Middle frontal gyrus (tissue), 1 donor: ENCODE data around the gene GYPE.
"Not testable (repeated sequence)": the region's sequence is repeated elsewhere in the genome, so short reads cannot be mapped to it uniquely, and the experiment has no call there.

Source experiments
- DNase-seq: peaks from one replicate; pipeline ENCODE4 v3.0.0-alpha.2; 2015; ENCODE audit warnings: low spot score; ENCODE audit errors: extremely low spot score

The GYPE gene

DNA sequence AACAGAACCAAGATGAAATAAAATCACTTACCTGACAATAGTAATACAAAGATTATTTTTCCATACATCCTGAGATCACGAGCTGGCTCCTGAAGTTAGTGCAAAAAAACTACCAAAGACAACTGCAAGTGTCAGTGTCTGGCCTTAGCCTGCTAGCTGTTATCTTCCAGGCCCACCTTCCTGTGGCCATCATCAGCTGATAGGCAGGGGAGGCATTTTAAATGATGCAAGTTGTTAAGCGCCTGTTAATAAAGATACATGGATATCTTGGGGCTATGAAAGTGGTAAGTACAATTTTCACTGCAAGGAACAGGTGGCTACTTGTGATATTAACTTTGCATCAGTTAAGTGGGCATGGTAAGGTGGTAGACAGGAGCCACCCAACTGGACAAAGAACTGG lies at the start of gene GYPE:
Gene GYPE, minus strand, starts transcription at position 120 of the 400 bp plus-strand sequence. Its CDS starts 52 bp downstream, at position 68.
- not testable (repeated sequence) for DNase-seq

DNA sequence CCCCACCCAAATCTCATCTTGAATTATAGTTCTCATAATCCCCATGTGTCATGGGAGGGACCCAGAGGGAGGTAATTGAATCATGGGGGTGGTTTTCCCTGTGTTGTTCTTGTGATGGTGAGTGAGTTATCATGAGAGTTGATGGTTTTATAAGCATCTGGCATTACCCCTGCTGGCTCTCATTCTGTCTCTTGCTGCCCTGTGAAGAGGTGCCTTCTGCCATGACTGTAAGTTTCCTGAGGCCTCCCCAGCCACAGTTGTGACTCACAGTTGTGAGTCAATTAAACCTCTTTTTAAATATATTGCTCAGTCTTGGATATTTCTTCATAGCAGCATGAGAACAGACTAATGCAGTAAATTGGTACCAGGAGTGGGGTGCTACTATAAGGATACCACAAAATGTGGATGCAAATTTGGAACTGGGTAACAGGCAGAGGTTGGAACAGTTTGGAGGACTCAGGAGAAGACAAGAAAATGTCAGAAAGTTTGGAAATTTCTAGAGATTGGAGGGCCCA lies 46.2 kb upstream of the GYPE start:
- DNase-seq: not testable (repeated sequence)

DNA sequence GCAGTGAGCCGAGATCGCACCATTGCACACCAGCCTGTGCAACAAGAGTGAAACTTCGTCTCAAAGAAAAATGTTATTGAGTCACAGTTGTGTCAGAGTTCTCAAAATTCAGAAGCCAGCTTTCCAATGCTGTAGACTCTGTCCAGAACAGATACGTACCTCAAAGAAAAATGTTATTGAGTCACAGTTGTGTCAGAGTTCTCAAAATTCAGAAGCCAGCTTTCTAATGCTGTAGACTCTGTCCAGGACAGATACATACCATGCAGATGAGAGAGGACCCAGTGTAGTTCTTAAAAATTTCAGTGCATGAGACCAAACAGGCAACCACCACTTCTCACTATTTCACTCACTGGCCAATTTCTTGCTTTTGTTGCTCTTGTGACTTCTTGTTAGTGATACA lies 45.6 kb upstream of the GYPE start:
- DNase-seq: not testable (repeated sequence)

DNA sequence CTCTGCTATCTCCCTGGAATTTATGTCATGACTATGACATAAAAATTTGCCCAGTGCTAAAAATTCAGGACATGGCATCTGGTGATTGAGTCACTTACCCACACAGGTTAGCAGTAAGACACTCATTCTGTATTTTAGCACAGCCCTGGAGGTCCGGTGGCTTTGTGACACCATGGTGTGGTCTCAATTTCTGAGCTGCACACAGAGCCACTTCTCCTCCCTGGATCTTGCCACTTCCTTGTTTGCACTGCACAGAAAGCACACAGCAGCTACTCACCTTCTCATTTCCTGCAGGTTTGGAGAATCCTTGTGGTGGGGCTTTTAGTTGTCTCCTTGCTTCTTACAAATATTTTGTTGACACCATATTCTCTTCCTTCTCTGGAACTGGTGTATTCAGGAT lies 44.8 kb upstream of the GYPE start:
- DNase-seq: not testable (repeated sequence)

DNA sequence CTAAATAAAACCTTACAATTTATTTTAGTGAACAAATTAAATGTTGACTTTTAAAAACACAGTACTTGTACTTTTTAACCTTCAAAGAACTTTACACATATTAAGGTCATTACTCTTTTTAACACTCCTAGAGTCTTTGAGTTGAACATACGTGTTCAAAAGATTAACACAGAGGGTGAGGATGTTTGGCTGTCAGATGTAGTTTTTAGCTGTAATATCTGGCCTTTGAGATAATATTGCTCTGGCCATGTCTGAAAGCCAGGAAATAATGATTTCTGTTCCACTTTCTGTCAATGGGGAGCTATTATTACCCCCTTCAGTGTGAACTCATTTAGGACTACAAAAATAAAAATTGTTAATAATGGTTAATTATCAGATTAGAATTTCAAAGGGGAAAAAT lies 42.1 kb upstream of the GYPE start:
- not testable (repeated sequence) for DNase-seq

DNA sequence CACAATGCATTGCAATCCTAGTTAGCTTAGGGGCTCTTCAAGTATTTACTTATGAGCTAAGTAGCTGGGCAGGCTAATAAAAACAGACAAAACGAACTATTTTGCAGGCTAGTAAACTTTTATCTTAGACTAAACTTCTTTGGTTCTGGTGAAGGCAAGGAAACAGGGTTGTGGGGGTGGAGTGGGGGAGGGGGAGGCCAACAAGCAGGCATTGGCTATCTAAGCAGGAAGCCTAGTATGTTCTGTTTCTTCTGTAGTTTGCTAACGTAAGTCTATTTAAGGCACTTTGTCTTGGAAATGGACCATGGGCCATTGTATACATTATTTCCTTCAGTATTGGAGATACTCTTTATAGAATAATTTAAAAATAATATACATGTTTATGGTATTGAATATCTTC lies 35.3 kb upstream of the GYPE start:
- DNase-seq: not testable (repeated sequence)

DNA sequence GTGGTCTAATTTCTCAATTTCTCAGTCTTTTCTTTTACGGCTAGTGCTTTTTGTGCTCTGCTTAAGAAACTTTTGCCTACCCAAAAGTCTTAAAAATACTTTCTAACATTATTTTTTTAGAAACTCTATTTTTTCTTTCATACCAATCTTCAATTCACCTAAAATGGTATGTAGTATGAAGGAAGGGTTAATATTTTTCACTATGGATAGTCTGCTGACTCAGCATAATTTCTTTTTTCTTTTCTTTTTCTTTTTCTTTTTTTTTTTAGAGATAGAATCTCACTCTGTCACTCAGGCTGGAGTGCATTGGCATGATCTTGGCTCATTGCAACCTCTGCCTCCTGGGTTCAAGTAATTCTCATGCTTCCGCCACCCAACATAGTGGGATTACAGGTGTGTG lies 34.2 kb upstream of the GYPE start:
- DNase-seq: no peak

DNA sequence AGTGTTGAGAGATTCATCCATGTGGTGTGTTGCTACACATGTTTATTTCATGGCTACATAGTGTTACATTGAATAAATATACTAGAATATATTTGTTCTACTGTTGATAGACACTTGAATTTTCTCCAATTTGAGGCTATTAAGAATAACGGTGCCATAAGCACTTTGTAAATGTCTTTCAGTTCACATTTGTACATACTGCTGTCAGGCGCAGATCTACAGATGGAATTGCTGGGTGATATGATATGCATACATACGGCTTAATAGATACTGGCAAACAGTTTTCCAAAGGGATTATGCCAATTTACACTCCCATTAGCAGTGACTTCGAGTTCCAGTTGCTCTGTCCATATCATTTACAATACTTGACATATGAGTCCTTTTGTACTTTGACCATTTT lies 33.5 kb upstream of the GYPE start:
- DNase-seq: not testable (repeated sequence)

DNA sequence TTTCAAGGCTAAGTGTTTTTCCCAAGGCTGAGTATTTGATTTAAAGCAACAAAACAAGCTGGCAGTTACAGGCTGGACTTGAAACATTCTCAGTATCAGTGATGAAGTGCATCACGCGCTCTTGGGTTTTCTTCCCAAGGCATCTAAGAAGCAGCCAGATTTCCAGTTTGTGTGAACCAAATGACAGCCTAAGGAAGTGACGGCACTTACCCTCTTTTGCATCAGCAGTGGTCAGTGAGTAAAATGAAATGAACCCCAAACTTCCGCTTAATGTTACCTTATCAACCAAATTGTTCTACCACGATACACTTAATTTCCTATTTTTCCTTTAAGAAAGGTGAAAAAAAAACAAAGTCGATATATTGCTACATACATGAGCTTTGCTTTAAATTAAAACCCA lies 15.8 kb upstream of the GYPE start:
- no peak for DNase-seq

DNA sequence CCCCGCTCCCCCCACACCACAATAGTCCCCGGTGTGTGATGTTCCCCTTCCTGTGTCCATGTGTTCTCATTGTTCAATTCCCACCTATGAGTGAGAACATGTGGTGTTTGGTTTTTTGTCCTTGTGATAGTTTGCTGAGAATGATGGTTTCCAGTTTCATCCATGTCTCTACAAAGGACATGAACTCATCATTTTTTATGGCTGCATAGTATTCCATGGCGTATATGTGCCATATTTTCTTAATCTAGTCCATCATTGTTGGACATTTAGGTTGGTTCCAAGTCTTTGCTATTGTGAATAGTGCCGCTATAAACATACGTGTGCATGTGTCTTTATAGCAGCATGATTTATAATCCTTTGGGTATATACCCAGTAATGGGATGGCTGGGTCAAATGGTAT lies 11.1 kb upstream of the GYPE start:
- DNase-seq: not testable (repeated sequence)

DNA sequence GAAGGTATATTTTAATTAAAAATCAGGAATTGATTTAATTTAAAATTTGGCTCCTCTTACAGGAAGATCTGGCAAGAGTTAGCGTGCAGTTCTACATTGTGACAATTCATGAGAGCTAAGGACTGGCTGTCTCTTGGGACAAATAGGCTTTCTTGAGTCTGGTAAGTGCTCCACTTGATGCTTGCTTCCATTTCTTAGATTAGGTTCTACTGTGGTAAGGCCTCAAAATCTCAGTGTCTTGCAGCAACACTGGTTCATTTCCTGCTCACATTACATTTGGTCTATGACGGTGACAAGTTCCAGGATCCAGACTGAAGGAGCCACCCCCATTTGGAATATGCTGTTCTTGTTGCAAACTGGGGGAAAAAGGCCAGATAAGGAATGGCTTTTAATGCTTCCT lies 7.1 kb upstream of the GYPE start:
- not testable (repeated sequence) for DNase-seq

DNA sequence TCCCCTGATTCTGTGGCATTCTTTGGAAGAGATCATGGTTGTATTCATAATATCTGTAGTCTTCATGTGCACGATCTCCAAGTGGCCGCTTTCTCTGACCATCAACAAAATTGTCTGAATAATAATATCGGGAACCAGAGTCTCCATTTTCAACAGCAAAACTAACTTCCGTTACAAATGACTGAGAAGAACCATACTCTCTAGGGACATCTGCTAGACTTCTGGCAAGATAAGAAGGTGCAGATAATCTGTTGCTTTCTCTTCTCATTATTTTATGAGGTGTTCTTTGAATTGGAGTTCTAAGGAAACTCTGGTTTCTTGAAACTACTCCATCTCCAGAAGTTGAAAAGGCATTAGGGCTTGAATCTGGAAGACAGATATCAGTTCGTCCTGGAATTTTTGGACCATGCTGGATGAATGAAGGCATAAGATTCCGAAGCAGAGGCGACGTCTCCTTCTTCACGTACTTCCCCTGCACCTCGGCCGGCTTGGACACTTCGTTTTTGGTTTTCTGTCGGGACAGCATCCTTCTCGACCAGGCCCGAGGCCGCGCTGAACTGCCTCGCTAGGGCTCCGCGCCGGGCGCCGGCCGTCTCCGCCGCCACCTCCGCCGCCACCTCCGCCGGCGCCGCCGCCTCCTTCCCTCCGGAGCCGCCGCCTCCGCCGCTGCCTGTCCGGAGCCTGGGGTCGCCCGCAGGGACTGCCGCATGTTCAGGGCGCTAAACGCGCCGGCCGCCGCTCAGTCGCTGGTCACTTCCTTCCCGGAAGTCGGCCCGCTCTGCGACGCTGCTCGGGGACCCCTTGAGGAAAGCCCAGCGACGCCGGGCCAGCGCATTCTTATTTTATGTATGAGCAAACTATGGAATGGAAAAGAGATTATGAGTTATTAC lies 6.4 kb upstream of the GYPE start:
- not testable (repeated sequence) for DNase-seq

DNA sequence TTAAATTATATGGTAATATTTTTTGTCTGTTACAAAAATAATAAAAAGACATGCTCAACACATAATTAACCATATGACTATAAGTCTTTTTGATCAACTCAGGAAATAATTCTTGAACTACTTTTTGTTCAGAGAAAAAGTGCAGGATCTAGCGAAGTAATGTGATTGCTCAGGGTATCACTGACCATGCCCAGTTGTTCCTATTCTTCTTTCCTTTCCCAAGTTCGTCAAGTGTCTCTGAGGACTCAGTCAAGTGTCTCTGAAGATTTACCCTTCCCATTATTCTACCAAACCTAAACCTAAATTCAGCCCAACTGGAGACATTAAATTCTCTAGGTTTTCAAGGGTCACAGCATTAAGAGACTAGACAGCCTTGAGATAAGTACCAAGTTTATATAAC lies 5.5 kb upstream of the GYPE start:
- not testable (repeated sequence) for DNase-seq

DNA sequence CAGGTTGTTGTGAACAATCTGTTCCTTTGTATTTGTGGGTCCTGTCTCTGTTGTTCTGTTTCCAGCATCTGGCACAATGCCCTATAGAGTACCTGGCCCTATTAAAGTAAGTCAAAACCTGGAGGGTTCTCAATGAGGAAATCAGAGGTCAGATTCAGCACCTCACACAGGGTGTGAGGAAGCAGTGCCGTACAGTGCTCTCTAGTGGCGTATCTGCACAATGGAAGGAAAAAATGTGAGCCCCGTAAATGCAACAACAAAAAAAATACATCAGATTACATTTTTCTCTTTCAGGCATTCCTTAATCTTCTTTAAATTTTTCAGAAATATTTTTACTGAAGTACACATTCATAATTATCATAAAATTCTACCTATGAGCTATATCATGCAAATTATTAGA lies 2.5 kb upstream of the GYPE start:
- DNase-seq: not testable (repeated sequence)

DNA sequence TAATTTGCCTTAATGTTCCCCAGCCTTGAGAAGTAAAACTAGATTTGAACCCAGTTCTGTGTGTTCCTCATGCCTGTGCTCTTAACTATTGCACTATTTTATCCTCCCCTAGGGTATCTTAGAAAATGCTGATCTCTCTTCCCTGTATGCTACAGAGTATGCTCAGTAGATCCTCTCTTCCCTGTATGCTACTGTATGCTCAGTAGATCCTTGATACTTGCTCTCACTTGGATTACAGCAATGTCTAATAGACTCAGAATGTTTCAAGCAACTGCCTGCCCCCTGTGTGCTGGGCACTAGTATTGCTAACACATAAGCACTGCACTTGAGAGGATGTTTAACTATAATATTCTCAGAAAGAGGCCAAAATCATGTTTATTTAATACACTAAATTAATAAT lies 928 bp downstream of the GYPE start:
- not testable (repeated sequence) for DNase-seq

DNA sequence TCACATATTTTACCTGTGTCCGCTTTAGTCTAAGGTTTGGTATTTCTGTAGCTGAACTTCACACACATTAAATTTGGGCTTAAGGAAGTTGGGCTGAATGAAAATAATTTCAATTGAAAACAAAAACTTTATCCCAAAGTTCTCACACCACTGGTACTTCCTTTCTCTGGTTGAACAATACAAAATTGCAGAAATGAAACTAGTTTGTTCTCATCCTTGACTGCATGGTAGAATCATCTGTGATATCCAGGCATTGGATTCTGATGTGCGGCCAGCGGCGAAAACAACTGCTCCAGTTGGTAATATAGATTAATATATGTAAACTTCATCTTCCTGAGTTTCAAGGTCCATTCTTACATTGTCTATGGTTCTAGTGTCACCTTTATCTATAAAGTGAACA lies 15.0 kb downstream of the GYPE start:
- DNase-seq: not testable (repeated sequence)

DNA sequence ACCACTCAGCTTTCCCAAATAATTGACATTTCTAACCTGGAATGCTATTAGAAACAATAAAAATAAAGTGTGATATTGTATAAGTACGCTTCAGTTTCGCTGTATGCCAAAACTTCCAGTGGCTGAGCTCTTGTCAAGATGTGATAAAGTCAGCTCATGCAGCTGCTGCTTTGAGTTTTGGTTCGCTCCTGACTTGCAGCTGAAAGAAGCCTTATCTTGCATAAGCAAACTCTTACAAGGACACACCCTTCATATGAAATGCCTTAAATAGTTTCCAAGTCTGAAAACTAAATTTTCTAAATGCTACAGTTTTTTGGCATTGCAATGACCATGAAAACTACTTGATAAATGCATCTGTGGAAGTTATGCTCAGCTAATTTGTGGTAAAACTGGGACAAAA lies 17.2 kb downstream of the GYPE start:
- not testable (repeated sequence) for DNase-seq

DNA sequence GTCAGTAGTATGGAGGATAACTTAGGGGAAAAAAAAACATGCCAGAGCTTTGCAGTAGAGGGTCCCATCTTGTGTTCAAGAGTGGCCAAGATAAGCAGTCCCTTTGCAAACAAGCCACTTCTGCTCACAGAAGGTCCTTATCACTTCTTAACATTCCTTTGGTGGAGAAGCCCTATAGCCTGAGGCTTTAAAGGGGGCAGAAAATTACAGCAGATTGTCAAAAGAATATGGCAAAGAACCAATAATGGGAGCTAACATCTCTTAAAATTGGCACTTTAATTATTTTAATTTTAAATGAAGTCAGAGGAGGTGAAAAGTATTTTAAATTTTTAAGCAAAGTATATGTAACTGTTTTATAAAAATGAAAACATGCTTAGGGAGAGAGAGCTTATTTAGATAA lies 20.4 kb downstream of the GYPE start:
- DNase-seq: not testable (repeated sequence)

DNA sequence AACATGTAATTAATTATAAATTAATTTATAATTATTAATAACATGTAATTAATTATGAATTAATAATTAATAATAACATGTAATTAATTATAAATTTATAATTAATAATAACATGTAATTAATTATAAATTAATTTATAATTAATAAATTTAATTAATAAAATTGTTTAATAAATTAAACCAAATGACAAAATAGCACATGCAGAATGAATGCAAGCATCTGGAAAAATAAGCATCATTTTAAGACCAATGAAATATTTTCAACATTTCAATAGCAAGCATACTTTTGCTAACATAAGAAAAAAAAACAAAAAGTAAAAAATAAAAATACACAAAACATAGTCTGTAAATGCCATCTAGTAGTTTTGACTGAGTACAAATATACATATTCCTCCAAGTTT lies 21.8 kb downstream of the GYPE start:
- no peak for DNase-seq

DNA sequence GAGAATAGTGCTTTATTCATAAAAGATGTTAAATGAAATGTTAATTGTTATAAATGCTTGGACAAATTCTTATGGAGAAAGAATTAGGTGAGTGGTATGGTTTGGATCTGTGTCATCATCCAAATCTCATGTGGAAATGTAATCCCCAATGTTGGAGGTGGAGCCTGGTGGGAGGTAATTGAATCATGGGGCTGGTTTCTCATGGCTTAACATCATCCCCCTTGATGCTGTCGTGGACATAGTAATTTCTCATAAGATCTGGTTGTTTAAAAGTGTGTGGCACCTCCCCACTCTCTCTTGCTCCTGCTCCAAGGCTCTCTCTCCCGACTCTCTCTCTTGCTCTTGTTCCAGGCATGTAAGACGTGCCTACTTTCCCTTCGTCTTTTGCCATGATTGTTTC lies 22.5 kb downstream of the GYPE start:
- no peak for DNase-seq

DNA sequence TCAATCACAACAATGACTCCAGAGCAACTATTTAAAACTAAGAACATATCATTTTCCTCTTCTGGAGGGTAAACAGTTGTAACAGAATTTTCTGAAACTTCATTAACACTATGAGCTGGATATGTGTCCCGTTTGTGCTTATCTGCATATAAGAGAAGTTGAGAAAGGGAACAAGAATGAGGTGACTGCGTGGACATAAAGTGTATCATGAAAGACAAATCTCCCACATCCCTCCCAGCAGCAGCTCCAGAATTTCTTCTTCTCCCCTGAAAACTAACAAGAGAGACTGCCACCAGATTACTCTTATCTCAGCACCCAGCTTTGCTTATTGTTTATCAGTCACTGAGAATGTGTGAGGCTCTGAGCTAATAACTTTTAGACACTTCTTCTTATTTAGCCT lies 25.8 kb downstream of the GYPE start:
- not testable (repeated sequence) for DNase-seq

DNA sequence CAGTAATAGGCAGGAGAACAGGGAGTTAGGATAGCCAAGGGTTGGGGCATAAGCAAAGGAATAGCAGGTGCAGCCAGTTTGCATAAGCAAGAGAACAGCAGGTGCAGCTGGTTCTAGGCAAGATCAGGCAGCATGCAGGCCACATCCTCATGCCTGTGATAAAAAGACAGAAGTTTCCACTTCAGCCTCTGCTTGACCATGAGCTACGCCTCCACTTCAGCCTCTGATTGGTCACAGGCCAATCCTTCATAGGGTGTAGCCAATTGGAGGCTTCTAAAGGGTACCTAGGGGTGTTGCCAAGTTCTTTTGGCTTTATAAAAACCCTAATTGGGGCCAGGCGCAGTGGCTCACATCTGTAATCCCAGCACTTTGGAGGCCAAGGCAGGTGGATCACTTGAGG lies 30.0 kb downstream of the GYPE start:
- DNase-seq: not testable (repeated sequence)
